RPMI7951 (cell line): Measurements from ENCODE around the gene CADPS2. TPM values are rescaled to one million over a fixed set of nuclear protein-coding genes. Genes with fewer than 3 reads are reported as not detected.

Experiments used
- DNase-seq: peaks from one replicate; pipeline ENCODE4 v3.0.0-alpha.2; 2012; ENCODE audit warnings: low read depth
- total RNA-seq: library from RNA; depleted of rRNA; stranded (reverse); fragments of >200 nt; shearing (Covaris generic); gene quantifications from 2 replicates; pipeline ENCODE4 v1.2.3, GENCODE V29; 2014

The CADPS2 gene
- total RNA-seq, 1 experiment from 2014 or later = 1.4 TPM

DNA sequence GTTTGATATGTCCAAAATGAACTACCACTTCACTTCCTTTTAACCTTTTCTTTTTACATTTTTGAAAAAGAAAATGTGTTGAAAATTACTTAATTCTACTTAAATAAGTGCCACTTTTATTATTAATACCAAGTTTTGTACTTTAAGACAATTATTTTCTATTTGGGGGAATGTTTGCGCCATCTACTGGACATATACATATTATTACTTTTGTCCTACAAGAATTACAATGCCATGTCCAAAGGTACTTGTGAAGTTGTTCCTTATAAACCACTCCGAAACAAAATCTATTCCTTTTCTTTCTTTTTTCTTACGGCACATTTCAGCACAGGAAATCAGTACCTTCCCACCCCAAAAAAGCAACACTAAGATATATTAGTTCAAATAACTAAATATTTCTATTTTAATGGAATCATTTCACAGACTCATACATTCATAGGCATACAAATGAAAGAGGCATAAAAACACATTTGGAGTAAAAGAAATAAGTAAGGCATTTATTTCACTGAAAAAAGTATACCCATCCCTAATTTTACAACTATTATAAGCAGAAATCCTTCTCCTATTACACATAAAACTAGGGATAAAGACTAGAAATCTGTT, 357.3 kb downstream of the CADPS2 start:
- peak; percentile 22 for DNase-seq

DNA sequence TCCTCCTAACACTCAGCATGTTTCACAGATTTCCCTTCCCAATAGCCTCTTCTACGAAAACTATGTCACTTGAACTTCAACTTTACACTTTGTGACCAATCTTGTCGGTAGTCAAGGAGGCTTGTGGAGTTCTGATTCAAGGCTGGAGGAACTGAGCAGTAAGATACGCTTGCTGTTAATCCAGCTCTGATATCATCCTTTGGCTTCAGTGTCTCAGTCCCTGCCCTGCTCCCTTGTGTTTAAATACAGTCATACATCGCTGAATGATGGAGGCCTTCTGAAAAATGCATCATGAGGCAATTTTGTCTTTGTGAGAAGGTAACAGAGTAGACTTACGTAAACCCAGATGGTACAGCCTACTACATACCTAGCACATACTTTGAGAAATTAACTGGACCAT, 360.9 kb downstream of the CADPS2 start:
- no peak for DNase-seq

GRCh38 chr7:122521767-122522166, 364.5 kb downstream of the CADPS2 start:
- no peak for DNase-seq

DNA sequence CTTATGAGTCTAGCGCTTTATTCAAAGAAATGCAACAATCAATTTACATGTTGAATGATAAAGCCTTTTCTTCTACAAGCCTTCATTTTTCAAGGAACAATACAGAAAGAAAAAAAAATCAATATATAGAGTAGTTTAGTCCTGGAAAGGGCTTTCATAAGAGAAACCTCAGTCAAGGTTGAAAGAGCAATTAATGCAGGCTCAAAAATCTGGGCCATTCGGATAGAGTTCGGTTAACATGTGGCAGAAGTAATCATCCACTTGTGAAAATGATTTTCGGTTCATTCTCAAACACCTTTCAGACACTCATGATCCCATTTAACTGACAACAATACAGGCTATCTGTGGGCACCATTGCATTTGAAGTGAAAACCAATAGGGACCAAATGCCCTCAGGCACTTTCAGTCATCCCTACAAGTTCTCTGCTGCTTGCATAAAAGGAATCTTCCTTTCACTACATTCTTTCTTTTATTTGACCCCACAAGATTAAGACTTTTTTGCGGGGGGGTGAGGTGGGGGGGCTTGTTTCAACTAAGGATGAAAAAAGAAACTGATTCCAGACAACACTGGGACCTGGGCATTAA, 365.2 kb downstream of the CADPS2 start:
- no peak for DNase-seq

- no peak for DNase-seq
Measured at GRCh38 chr7:122518488-122518887, 367.8 kb downstream of the CADPS2 start.

GRCh38 chr7:122517576-122517975, 368.7 kb downstream of the CADPS2 start:
- DNase-seq = no peak

DNA sequence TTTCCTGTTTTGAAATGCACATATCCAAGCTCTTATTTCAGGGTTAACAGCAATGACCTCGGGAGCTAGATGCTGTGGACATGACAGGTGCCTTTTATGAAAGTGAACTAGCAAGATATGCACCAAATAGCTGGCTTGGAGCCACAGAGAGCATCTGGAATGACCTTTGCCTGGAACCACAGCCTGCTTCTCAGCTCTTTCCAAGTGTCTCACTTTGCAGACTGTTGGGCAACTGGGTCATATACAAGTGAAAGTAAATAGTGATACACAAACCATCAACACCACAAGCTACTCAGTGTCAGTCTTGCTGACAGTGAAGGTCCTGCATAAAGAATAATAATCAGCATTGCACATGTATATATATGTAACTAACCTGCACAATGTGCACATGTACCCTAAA, 370.9 kb downstream of the CADPS2 start:
- DNase-seq = no peak

DNA sequence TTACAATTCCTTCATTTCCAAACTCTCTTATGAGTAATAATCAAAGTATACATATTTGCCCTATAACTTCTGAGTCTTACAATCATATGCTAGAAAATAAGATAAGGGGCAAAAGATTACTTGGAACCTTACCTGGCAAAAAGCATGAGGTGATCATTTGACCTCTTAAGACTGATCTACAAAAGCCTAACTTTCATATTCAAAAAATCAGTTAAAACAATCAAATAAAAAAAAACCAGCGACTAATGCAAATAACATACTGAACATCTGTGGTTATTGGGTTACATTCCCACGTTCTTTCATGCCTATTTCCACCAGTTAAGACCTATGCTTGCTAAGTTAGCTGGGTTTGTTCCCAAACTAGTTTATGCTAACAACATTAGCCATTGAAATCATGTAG, 375.0 kb downstream of the CADPS2 start:
- no peak for DNase-seq

GRCh38 chr7:122507591-122507990, 378.7 kb downstream of the CADPS2 start:
- no peak for DNase-seq

DNA sequence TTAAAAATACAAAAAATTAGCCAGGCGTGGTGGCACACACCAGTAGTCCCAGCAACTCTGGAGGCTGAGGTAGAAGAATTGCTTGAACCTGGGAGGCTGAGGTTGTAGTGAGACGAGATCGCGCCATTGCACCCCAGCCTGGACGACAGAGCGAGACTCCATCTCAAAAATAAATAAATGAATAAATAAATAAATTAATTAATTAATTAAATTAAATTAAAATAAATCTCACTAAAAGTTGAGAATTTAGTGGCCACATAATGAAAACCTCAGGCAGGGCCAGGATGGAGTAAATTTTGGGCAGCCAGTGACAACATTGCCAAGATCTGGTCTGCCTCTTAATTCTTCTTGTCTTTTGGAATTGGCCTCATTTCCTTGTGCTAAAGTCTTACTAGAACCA, 394.3 kb downstream of the CADPS2 start:
- no peak for DNase-seq

- no peak for DNase-seq
Measured at GRCh38 chr7:122488241-122488640, 398.0 kb downstream of the CADPS2 start.

DNA sequence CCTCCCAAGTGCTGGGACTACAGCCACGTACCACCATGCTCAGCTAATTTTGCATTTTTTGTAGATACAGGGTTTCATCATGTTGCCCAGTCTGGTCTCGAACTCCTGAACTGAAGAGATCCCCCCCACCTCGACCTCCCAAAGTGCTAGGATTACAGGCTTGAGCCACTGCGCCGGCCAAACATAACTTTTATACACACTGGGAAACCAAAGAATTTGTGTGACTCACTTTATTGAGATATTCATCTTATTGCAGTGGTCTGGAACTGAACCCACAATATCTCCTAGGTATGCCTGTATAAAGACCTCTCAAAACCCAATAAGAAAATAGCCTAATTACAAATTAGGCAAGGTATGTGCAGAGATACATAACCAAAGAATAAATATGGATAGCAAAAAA, 399.1 kb downstream of the CADPS2 start:
- no peak for DNase-seq

- DNase-seq = no peak
Measured at GRCh38 chr7:122485856-122486255, 400.4 kb downstream of the CADPS2 start.

DNA sequence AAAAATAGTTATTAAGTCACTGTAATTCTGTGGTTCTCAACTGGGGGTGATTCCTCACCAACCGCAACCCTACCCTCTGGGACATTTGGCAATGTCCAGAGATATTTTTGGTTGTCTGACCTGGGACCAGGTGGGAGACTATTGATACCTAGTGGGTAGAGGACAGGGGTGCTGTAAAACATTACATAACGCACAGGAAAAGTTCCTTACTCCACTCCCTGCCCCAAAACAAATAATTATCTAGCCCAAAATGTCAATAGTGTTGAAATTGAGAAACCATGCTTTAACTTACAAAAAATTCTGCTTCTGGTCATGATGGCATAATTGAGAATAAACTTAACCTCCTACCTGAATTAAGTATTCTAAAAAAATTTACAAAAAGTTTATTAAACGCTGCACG, 404.0 kb downstream of the CADPS2 start:
- DNase-seq = no peak

GRCh38 chr7:122470859-122471258, 415.4 kb downstream of the CADPS2 start:
- DNase-seq = no peak

- DNase-seq = no peak
Measured at GRCh38 chr7:122468945-122469344, 417.3 kb downstream of the CADPS2 start.

- DNase-seq = no peak
Measured at GRCh38 chr7:122467661-122468449, 418.4 kb downstream of the CADPS2 start.

- no peak for DNase-seq
Measured at GRCh38 chr7:122465296-122465695, 421.0 kb downstream of the CADPS2 start.

DNA sequence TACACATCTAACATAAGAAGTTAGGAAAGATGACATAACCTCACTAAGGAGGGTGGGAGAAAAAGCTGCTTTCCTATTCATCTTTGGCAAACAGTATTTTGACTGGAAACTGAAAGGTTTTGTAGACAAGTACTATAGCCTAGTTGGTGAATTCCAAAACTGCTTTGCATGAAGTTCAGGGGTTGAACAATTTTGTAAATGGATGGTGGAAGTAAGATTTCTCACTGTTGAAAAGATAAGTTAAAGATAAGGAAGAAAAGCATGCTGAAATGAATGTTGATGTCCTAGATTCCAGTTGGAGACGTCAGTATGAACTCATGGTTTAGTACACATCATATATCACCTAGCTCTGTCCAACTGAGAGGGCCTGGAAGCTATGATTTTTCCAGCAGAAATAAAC, 422.6 kb downstream of the CADPS2 start:
- no peak for DNase-seq

GRCh38 chr7:122460936-122461335, 425.3 kb downstream of the CADPS2 start:
- no peak for DNase-seq

- no peak for DNase-seq
Measured at GRCh38 chr7:122457969-122458368, 428.3 kb downstream of the CADPS2 start.

- DNase-seq = no peak
Measured at GRCh38 chr7:122457325-122457724, 428.9 kb downstream of the CADPS2 start.
